ENCODE results near the gene PER2.

GRCh38 chr2:238305092-238305862 is 16.9 kb upstream of the PER2 start:
- TF ChIP-seq CTCF (IDR thresholded peaks at IDR 0.05) (no peak), POLR2A (IDR thresholded peaks at IDR 0.05) (no peak)
